ENCODE data around the gene B3GAT1. TPM values are rescaled to one million over a fixed set of nuclear protein-coding genes. Genes with fewer than 3 reads are reported as not detected.
"Not testable (repeated sequence)": the region's sequence is repeated elsewhere in the genome, so short reads cannot be mapped to it uniquely, and the experiment has no call there.

The B3GAT1 gene
- polyA plus RNA-seq, 1 of the 3 experiments (the other 2 are of a cell fraction), result 0.15 TPM

DNA sequence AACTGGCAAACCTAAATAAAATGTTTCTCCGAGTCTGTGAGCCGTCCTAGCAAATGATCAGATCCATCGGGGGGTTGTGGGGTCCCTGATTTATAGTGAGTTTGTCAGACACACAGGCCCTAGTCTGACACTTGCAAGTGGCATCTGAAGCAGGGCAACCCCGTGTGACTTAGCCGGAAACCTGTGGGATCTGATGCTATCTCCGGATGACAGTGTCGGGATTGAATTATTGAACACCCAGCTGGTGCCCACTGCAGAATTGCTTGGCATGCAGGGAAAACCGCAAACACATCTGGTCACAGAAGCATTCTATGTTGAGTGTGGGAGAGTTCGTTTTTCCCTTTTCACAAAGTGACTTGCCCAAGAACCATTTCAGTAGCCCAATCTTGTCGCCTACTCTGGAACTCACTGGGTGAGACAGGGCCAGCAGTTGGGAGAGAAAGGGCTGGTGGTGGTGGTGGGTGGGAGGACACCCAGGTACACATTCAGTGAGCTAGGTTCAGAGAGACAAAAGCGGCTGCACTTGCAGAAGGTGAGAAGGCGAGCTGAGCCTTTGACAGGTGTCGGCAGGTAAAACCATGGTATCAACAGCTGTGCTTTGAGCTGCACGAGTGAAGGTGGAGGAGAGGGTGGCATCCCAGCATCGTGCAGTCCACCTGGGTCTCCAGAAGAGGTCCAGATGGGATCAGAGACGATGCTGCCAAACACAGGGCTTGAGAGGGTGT lies 33.7 kb upstream of the B3GAT1 start:
- Histone ChIP-seq H3K79me2 (ENCODE audit: insufficient read depth) (no peaks in the 10 kb centered on the region), H3F3A (replicated peaks; ENCODE audit: insufficient read depth) (no peaks in the 10 kb centered on the region), H3K4me3 (ENCODE audit: low read depth in 2 of 2, low read length in 1 of 2) (no peak overlapping the region), H3K27ac (ENCODE audit: low read depth in 2 of 2, low read length in 1 of 2) (no peak overlapping the region), H3K27me3 (ENCODE audit: insufficient read depth) (no peaks in the 10 kb centered on the region), H3K4me2 (no peak overlapping the region), H4K20me1 (ENCODE audit: insufficient read depth) (no peaks in the 10 kb centered on the region), H2AFZ (ENCODE audit: low read depth) (no peak overlapping the region), H3K9ac (no peak overlapping the region), H3K9me2 (no peaks in the 10 kb centered on the region), H3K4me1 (ENCODE audit: control insufficient read depth in 1 of 2, insufficient read depth in 2 of 2, low read depth in 1 of 2, low read length in 1 of 2) (peaks cover 0 to 9% of the 10 kb centered on the region in 2 experiments; a peak in 1 of 4 replicates), H3K36me3 (replicated peaks in 1 of 2; ENCODE audit: control insufficient read depth in 1 of 2, insufficient read depth in 2 of 2, low read length in 1 of 2) (no peaks in the 10 kb centered on the region), H3K9me3 (no peaks in the 10 kb centered on the region)
- POLR2A ChIA-PET, result no interaction called here
- peak; percentile 71 for DNase-seq
- 24% methylated on average over 14 of the region's 16 CpGs for WGBS (ENCODE audit: low lambda C conversion rate)
- TF ChIP-seq MEF2A (IDR thresholded peaks at IDR 0.05; ENCODE audit: borderline replicate concordance, low read depth) (no peak), FOSL2 (IDR thresholded peaks at IDR 0.05; ENCODE audit: borderline replicate concordance, low read depth) (no peak), FOXM1 (IDR thresholded peaks at IDR 0.05; ENCODE audit: low read depth) (no peak), RAD21 (IDR thresholded peaks at IDR 0.05; ENCODE audit: low read length) (no peak), RFX5 (IDR thresholded peaks at IDR 0.05; ENCODE audit: low read length) (no peak), TAF1 (IDR thresholded peaks at IDR 0.05; ENCODE audit: borderline replicate concordance, low read depth, low read length) (no peak), ELF1 (IDR thresholded peaks at IDR 0.05) (no peak), EP300 (IDR thresholded peaks at IDR 0.05; ENCODE audit: borderline replicate concordance in 1 of 2, low read depth in 1 of 2, low read length in 1 of 2) (no peak; a peak in 1 of 4 replicates), CHD2 (IDR thresholded peaks at IDR 0.05; ENCODE audit: low read length, partially characterized antibody) (no peak), NRF1 (IDR thresholded peaks at IDR 0.05; ENCODE audit: low read depth, low read length) (no peak), RCOR1 (IDR thresholded peaks at IDR 0.05; ENCODE audit: low read length) (peak; percentile 54), GATA2 (CRISPR knock-in tag; IDR thresholded peaks at IDR 0.05) (peak; percentile 69)
- TF ChIP-seq, protein P1, sequence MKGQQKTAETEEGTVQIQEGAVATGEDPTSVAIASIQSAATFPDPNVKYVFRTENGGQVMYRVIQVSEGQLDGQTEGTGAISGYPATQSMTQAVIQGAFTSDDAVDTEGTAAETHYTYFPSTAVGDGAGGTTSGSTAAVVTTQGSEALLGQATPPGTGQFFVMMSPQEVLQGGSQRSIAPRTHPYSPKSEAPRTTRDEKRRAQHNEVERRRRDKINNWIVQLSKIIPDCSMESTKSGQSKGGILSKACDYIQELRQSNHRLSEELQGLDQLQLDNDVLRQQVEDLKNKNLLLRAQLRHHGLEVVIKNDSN (IDR thresholded peaks at IDR 0.05; ENCODE audit: borderline replicate concordance, low read depth), result no peak
- TF ChIP-seq, protein P2, sequence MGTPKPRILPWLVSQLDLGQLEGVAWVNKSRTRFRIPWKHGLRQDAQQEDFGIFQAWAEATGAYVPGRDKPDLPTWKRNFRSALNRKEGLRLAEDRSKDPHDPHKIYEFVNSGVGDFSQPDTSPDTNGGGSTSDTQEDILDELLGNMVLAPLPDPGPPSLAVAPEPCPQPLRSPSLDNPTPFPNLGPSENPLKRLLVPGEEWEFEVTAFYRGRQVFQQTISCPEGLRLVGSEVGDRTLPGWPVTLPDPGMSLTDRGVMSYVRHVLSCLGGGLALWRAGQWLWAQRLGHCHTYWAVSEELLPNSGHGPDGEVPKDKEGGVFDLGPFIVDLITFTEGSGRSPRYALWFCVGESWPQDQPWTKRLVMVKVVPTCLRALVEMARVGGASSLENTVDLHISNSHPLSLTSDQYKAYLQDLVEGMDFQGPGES (IDR thresholded peaks at IDR 0.05; ENCODE audit: low read depth, low read length), result no peak
- CTCF ChIA-PET, result no interaction called here

GRCh38 chr11:134444160-134445108 lies 32.4 kb upstream of the B3GAT1 start:
- H4K20me1 ChIP-seq (ENCODE audit: insufficient read depth); H3K36me3 ChIP-seq (replicated peaks in 1 of 2; ENCODE audit: control insufficient read depth in 1 of 2, insufficient read depth in 2 of 2, low read length in 1 of 2); H3K9ac ChIP-seq; H3K9me2 ChIP-seq; CTCF ChIA-PET; POLR2A ChIA-PET; DNase-seq; H3K27ac ChIP-seq (ENCODE audit: low read depth in 2 of 2, low read length in 1 of 2); H3K9me3 ChIP-seq; H2AFZ ChIP-seq (ENCODE audit: low read depth); H3K79me2 ChIP-seq (ENCODE audit: insufficient read depth); H3K4me3 ChIP-seq (ENCODE audit: low read depth in 2 of 2, low read length in 1 of 2); H3K27me3 ChIP-seq (ENCODE audit: insufficient read depth); H3K4me2 ChIP-seq; H3F3A ChIP-seq (replicated peaks; ENCODE audit: insufficient read depth): not testable (repeated sequence)
- H3K4me1 ChIP-seq (ENCODE audit: control insufficient read depth in 1 of 2, insufficient read depth in 2 of 2, low read depth in 1 of 2, low read length in 1 of 2), result peaks cover 0 to 10% of the 10 kb centered on the region in 2 experiments; a peak in 1 of 4 replicates
- 36% methylated on average over 14 of the region's 17 CpGs for WGBS (ENCODE audit: low lambda C conversion rate)

Measured in SK-N-SH (cell line).